Activated gamma-delta T cell treated with Interleukin-2 at 50 U/mL for 16 hours (primary cell): ENCODE measurements around the gene SDHB.
"Not testable (repeated sequence)": the region's sequence is repeated elsewhere in the genome, so short reads cannot be mapped to it uniquely, and the experiment has no call there.

ENCODE experiments used
- DNase-seq: peaks from one replicate; pipeline ENCODE4 v3.0.0-alpha.2; 2020

SDHB gene

DNA sequence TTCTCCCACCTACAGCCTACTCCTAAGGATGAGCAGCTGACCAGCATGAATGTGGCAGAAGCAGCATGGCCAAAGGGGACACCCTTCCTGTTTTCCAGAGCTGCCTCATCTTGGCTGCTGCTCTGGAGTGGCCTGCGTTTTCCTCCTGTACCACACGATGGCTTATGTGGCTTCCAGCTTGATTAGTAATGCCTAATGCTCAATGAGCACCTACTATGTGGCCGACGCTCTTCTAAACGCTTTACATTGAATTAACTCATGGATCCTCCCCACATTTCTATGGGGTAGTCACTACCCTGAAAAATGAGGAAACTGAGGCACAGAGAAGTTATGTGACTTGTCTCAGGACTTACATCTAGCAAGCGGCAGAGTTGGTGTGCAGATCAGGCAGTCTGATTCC, 18.0 kb upstream of the SDHB start:
- DNase-seq, result no peak

DNA sequence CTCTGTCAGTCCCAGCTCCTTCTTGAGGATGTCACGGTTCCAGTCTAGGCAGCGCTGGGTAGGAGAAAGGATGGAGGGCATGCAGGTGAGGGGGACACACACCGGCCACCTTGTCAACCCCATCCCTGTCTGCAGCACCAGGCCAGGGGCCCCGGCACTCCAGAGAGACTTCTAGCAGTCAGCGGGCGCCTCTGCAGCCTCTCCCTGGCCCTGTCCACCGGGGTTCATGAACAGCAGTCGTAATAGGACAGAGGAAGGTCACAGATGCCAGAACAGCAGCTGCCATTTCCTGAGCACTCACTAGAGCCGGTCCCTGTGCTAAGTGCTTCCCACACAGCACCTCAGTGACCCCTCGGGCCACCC, 16.3 kb upstream of the SDHB start:
- DNase-seq, result no peak

DNA sequence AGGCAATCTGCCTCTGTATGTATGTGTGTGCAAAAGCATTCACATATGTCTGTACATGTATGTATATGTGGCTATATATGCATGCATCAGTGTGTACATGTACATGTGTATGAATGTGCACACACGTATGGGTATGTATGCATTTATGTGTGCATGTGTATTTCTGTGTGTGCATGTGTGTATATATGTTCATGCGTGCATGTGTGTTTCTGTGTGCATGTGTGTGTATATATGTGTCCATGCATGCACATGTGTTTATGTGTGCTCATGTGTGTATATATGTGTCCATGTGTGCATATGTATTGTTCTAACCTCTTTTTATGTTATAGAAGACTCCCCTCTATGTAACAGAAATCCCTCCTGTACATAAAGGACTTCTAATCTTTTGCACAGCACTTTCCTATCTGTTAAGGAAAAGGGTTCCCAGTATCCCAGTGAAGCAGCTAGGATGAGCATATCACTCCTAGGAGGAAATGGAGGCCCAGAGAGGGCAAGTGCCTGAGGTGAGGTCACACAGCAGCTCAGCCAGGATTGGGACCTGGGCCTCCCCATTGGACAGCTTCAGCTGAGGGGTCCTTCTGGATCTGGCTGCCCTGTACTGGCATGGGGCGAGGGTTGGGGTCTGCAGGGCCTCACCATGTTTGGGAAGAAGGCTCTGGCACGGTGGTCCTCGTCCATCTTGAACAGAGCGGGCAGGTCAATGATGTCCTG, 15.8 kb upstream of the SDHB start:
- no peak for DNase-seq

DNA sequence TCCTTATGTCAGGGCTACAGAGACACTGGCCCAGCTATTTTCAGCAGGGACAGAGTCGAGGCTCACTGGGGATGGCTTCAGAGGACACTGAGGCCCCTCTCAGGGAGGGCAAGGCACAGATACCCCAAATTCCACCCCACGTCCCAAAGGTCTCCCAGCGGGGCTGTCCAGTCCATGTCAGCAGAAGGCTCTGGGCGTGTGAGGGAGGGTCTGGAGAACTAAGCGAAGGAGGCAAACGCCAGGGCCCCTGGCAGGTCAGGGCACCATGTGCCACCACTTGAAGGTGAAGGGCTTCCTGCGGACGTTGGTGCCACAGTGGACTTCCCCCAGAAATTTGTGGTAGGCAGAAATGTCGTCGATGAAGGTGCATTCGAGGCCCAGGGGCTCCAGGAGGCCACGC, 15.0 kb upstream of the SDHB start:
- DNase-seq, result no peak

DNA sequence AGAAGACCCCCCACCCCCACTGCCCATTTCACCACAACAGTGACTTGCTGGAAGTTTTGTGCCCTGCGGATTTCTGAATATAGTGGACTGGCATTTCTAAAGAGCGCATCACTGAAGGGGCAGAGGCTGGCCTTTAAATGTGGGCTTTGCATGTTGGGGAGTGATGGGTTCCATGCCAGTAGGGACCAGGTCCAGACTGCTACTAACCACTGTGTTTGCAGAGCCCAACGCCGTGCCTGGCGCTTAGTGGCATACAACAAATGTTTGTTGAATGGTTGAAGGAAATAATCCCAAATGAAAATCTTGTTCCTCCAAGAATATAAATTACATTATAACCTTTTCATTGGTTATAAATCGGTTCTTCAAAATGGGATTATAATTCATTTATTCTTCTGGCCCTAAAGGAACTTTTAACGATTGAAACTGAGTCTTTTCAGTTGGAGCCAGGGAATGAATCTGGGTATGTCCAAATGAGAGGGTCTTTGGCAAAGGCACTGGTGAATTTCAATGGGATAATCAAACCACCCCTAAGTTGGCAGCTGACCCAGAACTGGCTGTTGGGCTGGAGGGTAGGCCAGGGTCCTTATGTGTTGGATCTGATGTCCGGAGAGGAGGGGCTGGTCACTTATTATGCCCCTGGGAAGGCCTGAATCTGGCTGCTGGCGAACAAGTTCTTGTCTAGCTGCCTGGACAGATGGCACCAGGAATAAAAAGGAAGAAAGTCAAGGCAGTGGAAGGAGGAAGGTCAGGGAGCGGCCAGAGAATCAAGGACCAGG, 13.8 kb upstream of the SDHB start:
- DNase-seq, result no peak

DNA sequence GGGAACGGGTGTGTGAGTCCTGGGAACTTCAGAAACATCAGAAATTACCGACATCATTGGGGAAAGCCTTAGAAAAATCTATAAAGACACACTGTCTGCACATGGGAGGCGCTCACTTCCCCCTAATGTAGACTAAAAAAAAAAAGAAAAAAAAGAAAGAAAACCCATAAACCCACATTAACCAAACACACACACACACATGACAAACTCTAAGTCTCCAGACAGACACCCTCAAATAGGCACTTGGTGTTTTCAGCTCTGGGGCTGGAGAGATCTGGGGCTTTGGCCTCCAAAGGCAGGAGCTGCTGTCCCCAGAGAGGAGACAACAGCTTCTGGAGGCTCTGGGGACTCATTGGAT, 13.2 kb upstream of the SDHB start:
- DNase-seq, result no peak

DNA sequence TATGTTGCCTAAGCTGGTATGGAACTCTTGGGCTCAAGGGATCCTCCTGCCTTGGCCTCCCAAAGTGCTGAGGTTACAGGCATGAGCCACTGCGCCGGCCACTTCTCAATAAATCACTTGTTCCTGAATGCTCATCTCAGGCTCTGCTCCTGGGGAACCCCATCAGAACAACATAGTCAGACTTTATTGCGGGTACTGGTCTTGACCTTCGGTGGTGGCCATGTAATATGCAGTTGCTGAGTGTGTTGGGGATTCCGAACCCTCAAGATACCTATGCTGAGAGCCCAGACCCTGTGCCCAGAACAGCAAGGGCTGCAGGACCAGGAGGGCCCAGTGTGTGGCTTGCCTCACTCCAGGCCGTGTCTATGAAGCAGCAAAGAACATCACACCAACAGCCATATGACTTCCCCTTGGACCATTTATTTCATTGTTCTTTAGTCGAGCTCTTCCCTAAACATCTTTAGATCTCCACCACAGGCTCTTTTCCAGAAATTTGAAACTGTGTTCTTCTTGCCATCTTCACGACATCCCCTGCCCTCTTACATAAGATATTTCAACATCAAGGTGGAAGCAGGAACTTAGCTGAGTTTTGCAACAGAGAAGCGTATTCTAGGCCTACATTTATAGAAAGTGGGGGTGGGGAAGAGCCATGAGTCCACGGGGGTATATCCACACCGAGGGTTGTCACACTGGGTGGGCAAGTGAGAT, 12.7 kb upstream of the SDHB start:
- no peak for DNase-seq

DNA sequence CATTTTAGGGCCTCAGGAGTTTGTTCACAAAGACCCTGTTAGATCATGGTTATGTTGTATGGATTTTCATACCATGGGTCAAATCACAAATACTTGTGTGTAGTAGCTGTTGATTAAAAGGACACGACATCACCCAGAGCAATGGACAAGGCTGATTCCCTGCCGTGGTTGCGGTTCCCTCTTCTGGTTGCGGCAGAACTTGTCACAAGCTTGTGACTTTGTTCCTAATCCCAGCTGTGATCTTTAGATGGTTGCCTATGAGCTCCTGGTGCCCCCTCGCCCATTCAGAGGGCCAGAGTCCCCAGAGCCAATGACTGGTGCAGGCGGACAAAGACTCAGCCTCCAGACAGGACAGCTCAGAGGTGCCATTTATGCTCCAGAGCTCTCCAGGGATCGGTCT, 11.8 kb upstream of the SDHB start:
- DNase-seq, result no peak

DNA sequence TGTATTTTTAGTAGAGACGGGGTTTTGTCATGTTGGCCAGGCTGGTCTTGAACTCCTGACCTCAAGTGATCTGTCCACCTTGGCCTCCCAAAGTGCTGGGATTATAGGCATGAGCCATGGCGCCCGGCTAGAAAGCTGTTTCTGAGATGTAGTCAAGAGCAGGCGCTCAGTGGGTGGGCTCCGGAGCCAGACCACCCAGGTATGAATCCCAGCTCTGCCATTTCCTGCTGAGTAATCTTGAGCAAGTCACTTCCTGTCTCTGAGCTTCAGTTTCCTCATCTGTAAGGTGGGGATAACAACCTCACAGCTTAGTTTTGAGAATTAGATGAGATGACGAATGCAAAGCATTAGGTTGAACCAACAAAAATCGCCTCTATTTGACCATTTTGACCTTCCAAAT, 8.9 kb upstream of the SDHB start:
- DNase-seq, result not testable (repeated sequence)

DNA sequence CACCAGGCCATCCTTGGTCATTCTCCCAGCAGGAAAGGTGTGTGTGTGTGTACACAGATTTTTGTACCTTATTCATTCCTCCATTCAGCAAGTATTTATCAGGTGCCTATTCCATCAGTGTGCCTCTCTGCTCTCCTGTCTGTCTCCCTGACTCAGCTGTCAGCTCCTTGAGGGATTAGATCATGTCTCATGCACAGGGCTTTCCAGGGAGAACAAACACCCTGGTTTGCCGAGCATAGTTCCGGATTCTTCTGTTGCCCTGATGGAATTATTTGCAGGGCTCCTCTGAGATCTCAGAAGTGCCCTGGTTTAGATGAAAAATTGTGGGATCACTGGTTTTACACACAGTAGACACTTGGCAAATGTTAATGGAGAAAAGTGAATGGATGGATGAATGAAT, 8.1 kb upstream of the SDHB start:
- no peak for DNase-seq

DNA sequence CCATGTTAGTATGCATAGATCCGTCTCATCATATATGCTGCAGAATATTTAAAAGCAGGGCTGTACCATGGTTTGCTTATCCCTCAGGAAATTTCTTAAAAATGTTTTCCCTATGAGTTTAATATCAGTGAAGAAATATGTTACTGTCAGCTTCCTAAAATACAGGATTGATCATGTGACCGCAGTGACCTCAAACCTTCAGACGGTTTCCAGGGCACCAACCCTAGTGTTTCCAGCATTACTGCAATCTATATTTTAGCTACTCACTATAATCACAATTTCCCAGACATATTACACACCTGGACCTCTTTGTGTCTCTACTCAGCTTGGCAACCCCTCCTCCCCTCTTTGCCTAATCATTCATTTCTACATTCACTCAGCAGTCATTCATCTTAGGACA, 7.7 kb upstream of the SDHB start:
- no peak for DNase-seq

DNA sequence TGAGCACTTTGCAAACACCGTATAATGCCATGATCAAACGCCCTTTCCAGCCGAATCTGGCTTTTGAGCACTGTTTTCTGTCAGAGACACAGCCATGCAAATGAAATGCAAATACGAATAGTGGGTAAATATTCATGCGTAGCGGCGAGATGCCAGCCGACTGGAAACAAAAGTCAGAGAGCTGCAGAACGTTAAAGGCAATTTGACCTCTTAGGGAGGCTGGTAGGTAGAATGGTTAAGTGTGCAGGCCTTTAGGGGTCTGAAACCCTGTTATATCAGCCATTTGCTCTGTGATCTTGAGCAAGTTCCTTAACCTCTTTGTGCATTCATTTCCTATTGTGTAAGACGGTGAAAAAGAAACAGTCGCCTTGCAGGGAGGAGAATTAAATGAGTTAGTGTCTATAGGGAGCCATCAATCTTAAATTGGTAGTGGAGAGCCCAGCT, 6.5 kb upstream of the SDHB start:
- DNase-seq, result no peak

DNA sequence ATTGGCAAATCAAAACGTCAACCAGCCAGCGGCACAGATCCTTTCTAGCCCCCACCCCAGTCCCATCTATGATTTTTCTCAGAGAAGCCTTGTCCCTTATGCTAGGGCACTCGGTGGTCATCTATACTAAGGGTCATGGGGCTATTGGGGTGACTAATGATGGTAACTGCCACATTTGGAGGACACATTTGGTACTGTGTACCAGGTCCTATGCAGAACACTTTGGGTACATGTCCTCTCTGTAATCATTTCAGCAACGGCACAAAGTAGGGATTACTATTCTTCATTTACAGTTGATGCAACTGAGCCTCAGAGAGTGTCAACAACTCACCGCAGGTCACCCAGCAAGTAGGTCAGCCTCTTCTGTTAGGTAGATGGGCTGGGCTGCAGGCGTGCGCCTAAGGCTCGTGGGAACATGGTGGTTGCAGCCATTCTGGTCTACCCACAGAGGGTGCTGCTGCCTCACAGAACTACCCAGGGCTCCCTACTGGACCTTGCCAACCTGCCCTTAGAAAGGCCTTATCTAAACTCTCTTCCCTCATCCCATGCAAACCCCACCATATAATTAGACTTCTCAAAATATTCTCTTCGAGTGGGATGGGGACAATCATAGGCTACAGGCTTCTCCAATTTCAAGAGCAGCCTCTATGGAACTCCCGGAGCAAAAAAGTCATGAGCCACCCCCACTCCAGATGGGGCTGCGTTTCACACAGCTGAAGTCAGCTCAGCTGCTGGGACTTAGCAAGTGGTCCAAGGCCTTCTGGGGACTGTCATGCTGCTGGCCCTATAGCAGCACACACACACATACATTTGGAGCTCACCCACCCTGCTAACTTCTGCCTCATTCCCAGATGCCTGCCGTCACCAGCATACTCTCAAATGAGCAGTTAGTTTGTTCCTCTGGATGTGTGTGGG, 5.8 kb upstream of the SDHB start:
- no peak for DNase-seq

DNA sequence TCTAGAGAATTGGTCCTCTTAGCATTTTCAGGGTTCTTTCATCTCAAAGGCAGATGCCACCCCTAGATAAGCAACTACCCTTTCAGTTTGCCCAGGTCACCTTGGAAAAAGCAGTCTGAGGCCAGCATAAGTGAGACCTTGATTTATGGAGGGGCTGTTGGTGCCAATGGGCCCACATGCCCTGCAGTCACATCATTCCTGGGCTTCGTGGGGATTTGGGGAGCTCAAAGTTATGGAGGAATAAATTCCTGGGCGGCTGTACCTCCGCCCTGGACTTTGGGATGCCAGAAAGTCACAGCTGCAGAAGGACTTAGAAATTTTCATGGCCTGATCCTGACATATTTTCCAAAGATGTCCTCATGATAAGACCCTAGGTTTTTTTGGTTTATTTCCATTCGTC, 2.7 kb upstream of the SDHB start:
- DNase-seq, result no peak

DNA sequence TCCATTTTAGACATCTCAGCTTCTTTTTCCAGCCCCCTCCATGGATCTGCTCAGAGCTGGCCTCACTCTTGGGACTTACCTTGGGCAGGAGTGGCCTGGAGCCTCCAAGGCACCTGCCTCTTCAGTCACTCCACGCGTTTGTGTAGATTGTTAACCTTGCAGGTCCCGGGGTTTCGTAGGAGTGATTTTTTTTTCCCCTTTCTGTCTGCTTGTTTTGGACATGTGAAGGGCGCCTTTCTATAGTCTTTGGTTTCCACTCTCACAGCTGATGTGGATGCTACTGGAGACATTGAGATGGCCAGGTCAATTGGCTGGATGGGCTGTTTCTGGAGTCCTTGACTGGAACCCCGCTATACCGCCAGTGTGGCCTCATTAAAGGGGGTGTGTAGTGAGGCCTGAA, 2.0 kb upstream of the SDHB start:
- no peak for DNase-seq

DNA sequence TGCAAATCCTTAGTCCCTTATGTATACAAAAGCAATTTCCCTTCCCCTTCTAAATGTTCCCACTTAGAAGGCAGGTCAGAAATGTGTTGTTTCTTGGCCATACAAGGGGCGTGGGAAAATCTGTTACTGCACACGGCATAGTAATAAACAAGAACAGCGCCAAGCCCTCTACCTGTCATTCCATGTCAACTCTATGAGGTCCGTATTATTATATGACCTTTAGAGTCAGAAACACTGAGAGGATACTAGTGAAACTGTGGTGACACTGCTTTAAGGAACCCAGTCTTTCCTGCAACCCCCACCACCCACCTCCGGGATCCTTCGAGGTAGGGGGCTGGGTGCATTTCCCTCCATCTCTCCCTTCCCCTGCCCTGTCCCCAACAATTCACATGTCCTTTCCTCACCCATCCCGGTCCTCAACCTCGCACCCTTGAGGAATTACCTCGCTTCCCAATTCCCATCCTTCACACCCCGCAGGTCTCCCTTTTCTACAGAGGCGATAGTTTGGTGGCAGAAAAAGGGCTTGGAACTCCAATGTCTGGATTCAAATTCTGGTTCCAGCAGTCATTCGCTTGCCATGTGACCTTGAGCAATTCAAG, 647 bp downstream of the SDHB start:
- no peak for DNase-seq

DNA sequence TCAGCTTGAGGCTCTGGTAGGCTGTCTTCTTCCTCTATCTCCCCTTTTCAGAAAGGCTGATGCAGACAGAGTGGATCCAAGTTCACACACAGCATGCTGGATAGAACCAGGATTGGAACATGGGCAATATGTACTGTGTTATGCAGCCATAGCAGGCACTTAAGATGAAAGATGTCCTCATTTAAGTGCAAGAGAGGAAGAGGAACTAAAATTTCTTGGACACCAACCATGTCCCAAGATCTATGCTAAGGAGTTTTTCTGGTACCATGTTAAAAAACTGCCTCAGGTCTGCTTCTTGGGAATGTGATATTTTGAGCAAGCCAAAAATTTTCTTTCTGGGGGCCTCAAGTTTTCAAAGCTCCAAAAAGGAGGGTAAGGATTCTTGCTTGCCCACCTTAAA, 1.2 kb downstream of the SDHB start:
- no peak for DNase-seq

DNA sequence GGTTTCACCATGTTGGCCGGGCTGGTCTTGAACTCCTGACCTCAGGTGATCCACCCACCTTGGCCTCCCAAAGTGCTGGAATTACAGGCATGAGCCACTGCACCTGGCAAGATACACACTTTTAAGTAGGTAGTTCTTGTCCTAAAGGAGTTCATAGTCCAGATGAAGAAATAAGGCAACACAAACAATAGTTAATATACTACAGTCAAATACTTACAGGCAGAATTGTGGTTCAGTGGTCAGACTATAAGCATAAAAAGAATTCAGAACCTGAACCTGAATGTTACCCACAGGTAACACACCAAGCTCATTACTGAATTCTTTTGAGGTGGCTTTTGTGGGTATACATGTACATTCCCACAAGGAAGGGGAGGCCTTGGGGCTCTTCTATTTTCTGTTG, 1.8 kb downstream of the SDHB start:
- no peak for DNase-seq

DNA sequence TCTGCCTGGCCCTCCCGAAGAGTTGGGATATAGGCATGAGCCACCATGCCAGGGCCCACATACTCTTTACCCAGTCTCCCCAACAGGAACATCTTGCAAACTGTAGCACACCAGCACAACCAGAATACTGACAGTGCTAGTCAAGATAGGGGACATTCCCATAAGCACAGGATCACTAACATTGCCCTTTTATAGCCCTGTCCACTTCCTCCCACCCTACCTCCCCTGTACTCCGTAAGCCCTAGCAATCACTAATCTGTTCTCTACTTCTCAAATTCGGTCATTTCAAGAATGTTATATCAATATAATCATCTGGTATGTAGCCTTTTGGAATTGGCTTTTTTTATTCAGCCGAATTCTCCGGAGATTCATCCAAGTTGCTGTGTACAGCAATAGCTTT, 5.9 kb downstream of the SDHB start:
- DNase-seq, result no peak

DNA sequence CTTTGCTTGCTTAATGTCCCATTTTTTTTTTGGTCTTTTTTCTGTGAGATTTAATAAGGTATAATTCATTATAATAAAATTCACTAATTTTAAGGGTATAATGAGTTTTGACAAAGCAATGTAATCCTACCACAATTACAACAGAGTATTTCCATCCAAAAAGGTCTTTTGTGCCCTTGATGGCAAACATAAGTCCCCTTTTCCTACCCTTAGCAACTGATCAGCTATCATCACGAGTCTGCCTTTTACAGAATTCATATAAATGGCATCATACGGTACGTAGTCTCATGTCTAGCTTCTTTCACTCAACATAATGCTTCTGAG, 7.5 kb downstream of the SDHB start:
- no peak for DNase-seq

DNA sequence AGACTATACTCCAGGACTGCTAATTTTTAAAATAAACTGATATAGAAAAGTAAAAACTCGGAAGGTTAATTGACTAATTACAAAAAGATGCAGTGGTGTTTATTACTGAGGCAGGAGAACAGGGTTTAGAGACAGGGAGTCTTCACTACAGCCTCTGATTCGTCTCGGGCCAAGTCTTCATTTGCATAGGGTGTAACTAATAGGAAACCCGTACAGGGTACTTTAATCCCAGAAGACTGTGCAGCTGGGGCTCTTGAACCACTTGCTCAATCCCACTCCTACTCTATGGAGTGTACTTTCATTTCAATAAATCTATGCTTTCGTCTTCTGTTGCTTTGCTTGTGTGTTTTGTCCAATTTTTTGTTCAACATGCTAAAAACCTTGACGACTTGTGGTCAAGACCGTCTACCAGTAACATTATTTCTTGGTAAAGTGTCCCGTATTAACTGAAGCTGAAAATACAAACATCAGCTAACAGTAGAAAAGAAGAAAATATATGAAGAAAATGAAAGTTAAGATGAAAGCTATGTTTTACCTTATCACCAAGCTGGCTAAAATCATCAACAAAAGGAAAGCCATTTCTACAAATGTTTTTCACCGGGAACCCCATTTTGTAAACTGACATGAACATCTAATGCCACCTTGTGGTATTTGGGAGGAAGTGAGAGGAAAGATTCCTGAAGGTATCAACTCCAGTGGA, 8.0 kb downstream of the SDHB start:
- DNase-seq, result no peak

DNA sequence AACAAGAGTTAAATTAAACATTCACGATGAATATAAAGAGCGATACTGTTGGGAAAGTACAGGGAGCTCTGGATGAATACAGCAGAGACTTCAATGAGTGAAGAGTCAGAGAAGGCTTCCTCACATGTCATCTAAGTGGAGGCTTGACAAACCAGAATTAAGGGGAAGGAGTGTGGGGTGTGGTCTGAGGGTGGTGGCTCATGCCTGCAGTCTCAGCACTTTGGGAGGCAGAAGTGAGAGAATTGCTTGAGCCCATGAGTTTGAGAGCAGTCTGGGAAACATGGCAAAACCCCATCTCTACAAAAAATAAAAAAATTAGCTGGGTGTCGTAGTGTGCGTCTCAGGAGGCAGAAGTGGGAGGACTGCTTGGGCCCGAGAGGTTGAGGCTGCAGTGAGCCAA, 8.7 kb downstream of the SDHB start:
- DNase-seq, result no peak
